ENCODE measurements around the gene BAHCC1. TPM values are rescaled to one million over a fixed set of nuclear protein-coding genes. Genes with fewer than 3 reads are reported as not detected.

BAHCC1 gene
- total and polyA plus RNA-seq, 10 of the 15 experiments (the other 5 are each of a cell fraction or from before 2014, with no cell fraction given) = 0.03 to 0.14 (median 0.11) TPM; not detected in 6

DNA sequence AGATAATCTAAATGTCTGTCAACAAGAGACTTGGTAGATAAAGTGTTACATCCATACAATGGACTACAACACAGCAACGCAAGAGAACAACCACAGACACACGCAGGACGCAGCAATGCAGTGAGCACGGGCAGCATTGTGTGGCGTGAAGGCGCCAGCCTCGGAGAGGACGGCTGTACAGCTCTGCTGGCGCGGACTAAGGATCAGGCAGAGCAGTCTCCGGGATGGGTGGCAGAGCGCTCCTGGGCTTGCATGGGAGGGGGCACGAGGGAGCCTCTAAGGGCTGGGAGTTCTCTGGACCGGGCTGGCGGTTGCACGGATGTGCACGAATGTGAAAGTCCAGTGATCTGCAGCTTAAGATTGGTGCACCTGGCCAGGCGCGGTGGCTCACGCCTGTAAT is 82.9 kb downstream of the BAHCC1 start (continued):
- TF ChIP-seq NRF1 (conservative IDR thresholded peaks at IDR 0.05; ENCODE audit: low read depth, low read length) (no peak), EED (IDR thresholded peaks at IDR 0.05; ENCODE audit: low read depth) (no peak), ZNF384 (IDR thresholded peaks at IDR 0.05; ENCODE audit: borderline replicate concordance, low read depth, low read length) (no peak), SRF (IDR thresholded peaks at IDR 0.05; ENCODE audit: low read depth in 2 of 2, low read length in 2 of 2) (no peak), KLF5 (IDR thresholded peaks at IDR 0.05; ENCODE audit: partially characterized antibody) (no peak), ZSCAN29 (IDR thresholded peaks at IDR 0.05) (no peak)

DNA sequence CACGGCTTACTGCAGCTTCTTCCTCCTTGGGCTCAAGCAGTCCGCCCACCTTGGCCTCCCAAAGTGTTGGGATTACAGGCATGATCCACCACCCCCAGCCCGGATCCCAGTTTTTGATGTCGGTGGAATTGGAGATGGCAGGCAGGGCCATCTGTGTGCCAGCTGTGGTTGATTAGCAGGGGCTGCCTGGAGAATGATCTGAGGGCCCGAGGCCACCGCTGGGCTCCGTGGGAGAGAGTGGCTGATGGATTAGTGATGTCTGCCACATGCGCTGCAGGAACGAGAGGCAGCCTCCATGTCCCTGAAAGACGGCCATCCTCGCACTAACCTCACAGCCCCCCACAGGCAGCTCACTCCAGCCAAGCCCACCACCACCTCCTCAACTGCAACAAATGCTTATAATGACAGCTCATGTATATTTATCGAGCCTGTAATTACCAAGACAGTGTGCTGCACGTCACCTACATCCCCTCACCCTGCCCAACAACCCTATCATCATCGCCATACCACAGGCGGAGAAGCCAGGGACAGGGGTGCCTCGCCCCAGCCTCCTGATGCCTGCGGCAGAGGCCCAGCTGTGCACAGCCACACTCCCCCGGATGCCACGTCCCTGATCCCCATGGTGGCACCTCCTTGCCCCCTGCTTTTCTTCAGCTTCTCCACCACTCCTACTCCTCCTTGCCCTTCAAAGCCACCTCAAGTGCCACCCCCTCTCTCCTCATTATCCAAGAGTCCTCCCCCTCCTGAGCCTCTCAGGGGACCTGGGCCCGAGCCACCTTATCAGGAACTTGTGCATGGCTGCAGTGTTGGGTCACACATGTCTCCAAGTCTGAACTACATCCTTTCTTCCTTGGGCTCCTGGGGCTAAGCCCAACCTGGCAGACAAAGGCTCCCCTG is 84.2 kb downstream of the BAHCC1 start:
- intact Hi-C loops (cut with micrococcal nuclease; ENCODE audit: unreplicated experiment) (loop anchor here (5.0 kb wide), 2 partner anchors 337 to 377 kb away; no protein-coding TSS in a partner anchor), in situ Hi-C loops (cut with MboI) (loop anchor here (5.0 to 25.0 kb wide), 2 partner anchors 222 to 342 kb away; no protein-coding TSS in a partner anchor)
- SMC1A ChIA-PET (ENCODE audit: uncharacterized antibody, unreplicated experiment) = no interaction called here
- FAIRE-seq (no peak), ATAC-seq (no peak), DNase-seq (ENCODE audit: low read depth, low spot score) (no peak)
- POLR2A ChIA-PET = no interaction called here
- Histone ChIP-seq H3K36me3 (ENCODE audit: control insufficient read depth in 2 of 2, insufficient read depth in 2 of 2, low read length in 1 of 2) (no peaks in the 10 kb centered on the region), H3K4me3 (no peak overlapping the region), H3K4me1 (ENCODE audit: control insufficient read depth, insufficient read depth, low read length) (peaks cover 8% of the 10 kb centered on the region), H3K9me3 (replicated peaks; ENCODE audit: control insufficient read depth, insufficient read depth, low read length) (no peaks in the 10 kb centered on the region), H3K27ac (ENCODE audit: control insufficient read depth, insufficient read depth) (no peak overlapping the region), H2AFZ (ENCODE audit: control insufficient read depth, low read depth, low read length) (no peak overlapping the region), H3K9ac (ENCODE audit: control insufficient read depth, insufficient read depth, low read length) (no peak overlapping the region), H4K20me1 (ENCODE audit: control insufficient read depth, insufficient read depth) (no peaks in the 10 kb centered on the region), H3K27me3 (replicated peaks in 1 of 2; ENCODE audit: control insufficient read depth in 2 of 2, insufficient read depth in 2 of 2, low read length in 1 of 2) (peaks cover 3 to 8% of the 10 kb centered on the region in 2 experiments; a peak in 3 of 4 replicates), H3K79me2 (ENCODE audit: control insufficient read depth, insufficient read depth, low read length) (no peaks in the 10 kb centered on the region), H3K4me2 (ENCODE audit: control insufficient read depth, insufficient read depth) (no peak overlapping the region)
- no TSS peak for BruUV-seq (replicated peaks)
- CTCF ChIA-PET = interaction anchor here (0.5 to 1.1 kb wide), 2 partner anchors 12 to 122 kb away, joined by 3 read pairs; no protein-coding TSS in a partner anchor
- no peak for TF ChIP-seq BACH1 (IDR thresholded peaks at IDR 0.05; ENCODE audit: borderline replicate concordance)
- TF ChIP-seq, protein P1, sequence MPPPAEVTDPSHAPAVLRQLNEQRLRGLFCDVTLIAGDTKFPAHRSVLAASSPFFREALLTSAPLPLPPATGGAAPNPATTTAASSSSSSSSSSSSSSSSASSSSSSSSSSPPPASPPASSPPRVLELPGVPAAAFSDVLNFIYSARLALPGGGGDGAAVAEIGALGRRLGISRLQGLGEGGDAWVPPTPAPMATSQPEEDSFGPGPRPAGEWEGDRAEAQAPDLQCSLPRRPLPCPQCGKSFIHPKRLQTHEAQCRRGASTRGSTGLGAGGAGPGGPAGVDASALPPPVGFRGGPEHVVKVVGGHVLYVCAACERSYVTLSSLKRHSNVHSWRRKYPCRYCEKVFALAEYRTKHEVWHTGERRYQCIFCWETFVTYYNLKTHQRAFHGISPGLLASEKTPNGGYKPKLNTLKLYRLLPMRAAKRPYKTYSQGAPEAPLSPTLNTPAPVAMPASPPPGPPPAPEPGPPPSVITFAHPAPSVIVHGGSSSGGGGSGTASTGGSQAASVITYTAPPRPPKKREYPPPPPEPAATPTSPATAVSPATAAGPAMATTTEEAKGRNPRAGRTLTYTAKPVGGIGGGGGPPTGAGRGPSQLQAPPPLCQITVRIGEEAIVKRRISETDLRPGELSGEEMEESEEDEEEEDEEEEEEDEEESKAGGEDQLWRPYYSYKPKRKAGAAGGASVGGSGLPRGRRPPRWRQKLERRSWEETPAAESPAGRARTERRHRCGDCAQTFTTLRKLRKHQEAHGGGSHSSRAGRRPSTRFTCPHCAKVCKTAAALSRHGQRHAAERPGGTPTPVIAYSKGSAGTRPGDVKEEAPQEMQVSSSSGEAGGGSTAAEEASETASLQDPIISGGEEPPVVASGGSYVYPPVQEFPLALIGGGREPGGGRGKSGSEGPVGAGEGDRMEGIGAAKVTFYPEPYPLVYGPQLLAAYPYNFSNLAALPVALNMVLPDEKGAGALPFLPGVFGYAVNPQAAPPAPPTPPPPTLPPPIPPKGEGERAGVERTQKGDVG (CRISPR knock-in tag; IDR thresholded peaks at IDR 0.05) = no peak
- TF ChIP-seq, protein P2, sequence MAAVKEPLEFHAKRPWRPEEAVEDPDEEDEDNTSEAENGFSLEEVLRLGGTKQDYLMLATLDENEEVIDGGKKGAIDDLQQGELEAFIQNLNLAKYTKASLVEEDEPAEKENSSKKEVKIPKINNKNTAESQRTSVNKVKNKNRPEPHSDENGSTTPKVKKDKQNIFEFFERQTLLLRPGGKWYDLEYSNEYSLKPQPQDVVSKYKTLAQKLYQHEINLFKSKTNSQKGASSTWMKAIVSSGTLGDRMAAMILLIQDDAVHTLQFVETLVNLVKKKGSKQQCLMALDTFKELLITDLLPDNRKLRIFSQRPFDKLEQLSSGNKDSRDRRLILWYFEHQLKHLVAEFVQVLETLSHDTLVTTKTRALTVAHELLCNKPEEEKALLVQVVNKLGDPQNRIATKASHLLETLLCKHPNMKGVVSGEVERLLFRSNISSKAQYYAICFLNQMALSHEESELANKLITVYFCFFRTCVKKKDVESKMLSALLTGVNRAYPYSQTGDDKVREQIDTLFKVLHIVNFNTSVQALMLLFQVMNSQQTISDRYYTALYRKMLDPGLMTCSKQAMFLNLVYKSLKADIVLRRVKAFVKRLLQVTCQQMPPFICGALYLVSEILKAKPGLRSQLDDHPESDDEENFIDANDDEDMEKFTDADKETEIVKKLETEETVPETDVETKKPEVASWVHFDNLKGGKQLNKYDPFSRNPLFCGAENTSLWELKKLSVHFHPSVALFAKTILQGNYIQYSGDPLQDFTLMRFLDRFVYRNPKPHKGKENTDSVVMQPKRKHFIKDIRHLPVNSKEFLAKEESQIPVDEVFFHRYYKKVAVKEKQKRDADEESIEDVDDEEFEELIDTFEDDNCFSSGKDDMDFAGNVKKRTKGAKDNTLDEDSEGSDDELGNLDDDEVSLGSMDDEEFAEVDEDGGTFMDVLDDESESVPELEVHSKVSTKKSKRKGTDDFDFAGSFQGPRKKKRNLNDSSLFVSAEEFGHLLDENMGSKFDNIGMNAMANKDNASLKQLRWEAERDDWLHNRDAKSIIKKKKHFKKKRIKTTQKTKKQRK (IDR thresholded peaks at IDR 0.05; ENCODE audit: low read depth, low read length) = no peak
- no peak for TF ChIP-seq PAX8 (IDR thresholded peaks at IDR 0.05)
- no peak for TF ChIP-seq MTA3 (IDR thresholded peaks at IDR 0.05; ENCODE audit: borderline replicate concordance, low read length)
- TF ChIP-seq YY1 (IDR thresholded peaks at IDR 0.05; ENCODE audit: low read depth, low read length) = no peak
- no peak for TF ChIP-seq NRF1 (conservative IDR thresholded peaks at IDR 0.05; ENCODE audit: low read depth, low read length)
- 26% methylated on average over 20 of the region's 20 CpGs for WGBS (ENCODE audit: insufficient coverage, insufficient replicate concordance, low lambda C conversion rate, missing lambda C conversion rate)
- RAD21 ChIA-PET (ENCODE audit: unreplicated experiment) = no interaction called here
